Neuronal stem cell (in vitro differentiated cells): Measurements from ENCODE around the gene SDCCAG8.

Experiments
- DNase-seq: peaks from one replicate; pipeline ENCODE4 v3.0.0-alpha.2; 2013; ENCODE audit warnings: low spot score
- H2AFZ ChIP-seq: one replicate; pipeline ENCODE4 v1.6.1; 2013; ENCODE audit warnings: mild to moderate bottlenecking, low read length, inconsistent platforms
- H2AK5ac ChIP-seq: 2 replicates; pipeline ENCODE4 v1.6.1; 2013; ENCODE audit warnings: low read depth, mild to moderate bottlenecking, inconsistent platforms, low read length, moderate library complexity, mixed read lengths
- H2BK120ac ChIP-seq: 2 replicates; pipeline ENCODE4 v1.6.1; 2013; ENCODE audit warnings: low read depth, mild to moderate bottlenecking, inconsistent platforms, low read length, moderate library complexity, mixed read lengths
- H2BK12ac ChIP-seq: one replicate; pipeline ENCODE4 v1.6.1; 2013; ENCODE audit warnings: low read length, inconsistent platforms
- H2BK15ac ChIP-seq: 2 replicates; pipeline ENCODE4 v1.6.1; 2013; ENCODE audit warnings: mild to moderate bottlenecking, low read length, inconsistent platforms, mixed read lengths
- H2BK5ac ChIP-seq: one replicate; pipeline ENCODE4 v1.6.1; 2013; ENCODE audit warnings: inconsistent platforms, mild to moderate bottlenecking, low read length, moderate library complexity
- H3K14ac ChIP-seq: one replicate; pipeline ENCODE4 v1.6.1; 2013; ENCODE audit warnings: low read length, inconsistent platforms
- H3K18ac ChIP-seq: 2 replicates; pipeline ENCODE4 v1.6.1; 2013; ENCODE audit warnings: low read length, inconsistent platforms
- H3K23ac ChIP-seq: 2 replicates; pipeline ENCODE4 v1.6.1; 2013; ENCODE audit warnings: low read depth, mild to moderate bottlenecking, mixed read lengths, low read length, inconsistent platforms; ENCODE audit not compliant: poor library complexity
- H3K27ac ChIP-seq: replicated peaks from 3 replicates; pipeline ENCODE4 v1.5.1; 2013; ENCODE audit warnings: low read length, inconsistent platforms
- H3K27me3 ChIP-seq, 3 experiments: 2 replicates each; pipeline ENCODE4 v1.6.1; 2013; ENCODE audit warnings: low read length in 3 of 3, mild to moderate bottlenecking in 2 of 3, inconsistent platforms in 1 of 3, low read depth in 1 of 3, mixed read lengths in 1 of 3, moderate library complexity in 1 of 3; ENCODE audit not compliant: control insufficient read depth in 3 of 3, insufficient read depth in 3 of 3
- H3K36me3 ChIP-seq, 2 donors: replicated peaks in 1 of 2; 2 replicates each; pipeline ENCODE4 v1.6.1; 2013; ENCODE audit warnings: low read length in 2 of 2; ENCODE audit not compliant: control insufficient read depth in 2 of 2, insufficient read depth in 2 of 2
- H3K4ac ChIP-seq: 2 replicates; pipeline ENCODE4 v1.6.1; 2013; ENCODE audit warnings: inconsistent platforms, mild to moderate bottlenecking, low read length, moderate library complexity
- H3K4me1 ChIP-seq, 2 donors: 1 replicate in 1 of 2; 2 replicates in 1 of 2; pipeline ENCODE4 v1.6.1; 2013; ENCODE audit warnings: low read length in 2 of 2, low read depth in 1 of 2; ENCODE audit not compliant: control insufficient read depth in 2 of 2, insufficient read depth in 1 of 2
- H3K4me2 ChIP-seq: one replicate; pipeline ENCODE4 v1.6.1; 2013; ENCODE audit warnings: mild to moderate bottlenecking, low read length, inconsistent platforms; ENCODE audit not compliant: insufficient read depth, poor library complexity, severe bottlenecking
- H3K4me3 ChIP-seq, 2 donors: 2 replicates each; pipeline ENCODE4 v1.5.1; 2013; ENCODE audit warnings: low read length in 2 of 2, mild to moderate bottlenecking in 2 of 2, inconsistent platforms in 1 of 2, moderate library complexity in 1 of 2
- H3K79me1 ChIP-seq: one replicate; pipeline ENCODE4 v1.6.1; 2013; ENCODE audit warnings: low read depth, mild to moderate bottlenecking, inconsistent platforms, low read length, moderate library complexity
- H3K9ac ChIP-seq: one replicate; pipeline ENCODE4 v1.6.1; 2013; ENCODE audit warnings: mild to moderate bottlenecking, low read depth, low read length, inconsistent platforms; ENCODE audit not compliant: poor library complexity
- H3K9me3 ChIP-seq, 2 donors: replicated peaks in 1 of 2; 2 replicates each; pipeline versions ENCODE3 to v1.6.1; 2013; ENCODE audit warnings: low read length in 2 of 2, mild to moderate bottlenecking in 2 of 2, inconsistent platforms in 1 of 2, low read depth in 1 of 2, mixed read lengths in 1 of 2, moderate library complexity in 1 of 2; ENCODE audit not compliant: control insufficient read depth in 2 of 2, insufficient read depth in 1 of 2
- H4K8ac ChIP-seq: one replicate; pipeline ENCODE4 v1.6.1; 2013; ENCODE audit warnings: low read depth, mild to moderate bottlenecking, inconsistent platforms, low read length, moderate library complexity
- H4K91ac ChIP-seq: one replicate; pipeline ENCODE4 v1.6.1; 2013; ENCODE audit warnings: low read length, low read depth, mild to moderate bottlenecking, inconsistent platforms; ENCODE audit not compliant: poor library complexity
- WGBS, 2 donors: extraction: QIAGEN DNeasy Blood & Tissue Kit; methylation state at CpG; one replicate each; pipeline ENCODE4 v1.1.7; 2013; ENCODE audit warnings: missing lambda C conversion rate in 2 of 2, mixed read lengths in 1 of 2; ENCODE audit not compliant: insufficient read length in 2 of 2, insufficient replicate concordance in 1 of 2; ENCODE audit errors: extremely low coverage in 2 of 2; 5-methylcytosine and 5-hydroxymethylcytosine counted together

Gene SDCCAG8

GRCh38 chr1:243236604-243237252 lies 19.1 kb upstream of the SDCCAG8 start:
- Histone ChIP-seq H3K27ac (no peak overlapping the region), H3K18ac (no peak overlapping the region), H3K14ac (no peak overlapping the region), H2BK12ac (no peak overlapping the region), H4K91ac (no peak overlapping the region), H3K4me3 (no peak overlapping the region), H4K8ac (no peak overlapping the region), H3K4me2 (no peak overlapping the region), H3K9me3 (peaks cover 5 to 36% of the 10 kb centered on the region in 2 donors), H2BK15ac (no peak overlapping the region), H2AFZ (no peak overlapping the region), H3K27me3 (no peaks in the 10 kb centered on the region), H3K79me1 (no peaks in the 10 kb centered on the region), H2BK5ac (no peak overlapping the region), H3K4me1 (no peaks in the 10 kb centered on the region), H3K36me3 (peaks cover 4 to 55% of the 10 kb centered on the region in 2 donors), H3K23ac (no peak overlapping the region), H2AK5ac (no peak overlapping the region), H2BK120ac (no peak overlapping the region), H3K9ac (no peak overlapping the region), H3K4ac (no peak overlapping the region)
- DNase-seq: no peak
- no CpG with 5 or more reads among the region's 4 CpGs for WGBS, 2 donors

DNA sequence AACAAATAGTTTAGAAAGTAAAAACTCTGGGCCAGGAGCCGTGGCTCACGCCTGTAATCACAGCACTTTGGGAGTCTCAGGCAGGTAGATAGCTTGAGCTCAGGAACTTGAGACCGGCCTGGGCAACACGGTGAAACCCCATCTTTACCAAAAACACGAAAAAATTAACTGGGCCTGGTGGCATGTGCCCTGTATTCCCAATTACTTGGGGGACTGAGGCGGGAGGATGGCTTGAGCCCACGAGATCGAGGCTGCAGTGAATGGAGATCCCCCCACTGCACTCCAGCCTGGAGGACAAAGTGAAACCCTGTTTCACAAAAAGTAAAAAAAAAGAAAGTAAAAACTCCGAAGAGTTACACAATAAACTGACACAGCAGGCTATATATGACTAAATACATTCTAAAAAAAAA lies 11.4 kb upstream of the SDCCAG8 start:
- Histone ChIP-seq H2BK5ac (no peak overlapping the region), H3K27ac (no peak overlapping the region), H3K27me3 (no peaks in the 10 kb centered on the region), H3K18ac (no peak overlapping the region), H3K9me3 (peaks cover 3 to 26% of the 10 kb centered on the region in 2 donors), H2AK5ac (no peak overlapping the region), H2BK15ac (no peak overlapping the region), H3K23ac (no peak overlapping the region), H2AFZ (no peak overlapping the region), H3K79me1 (peaks cover 3% of the 10 kb centered on the region), H3K4me2 (no peak overlapping the region), H3K14ac (no peak overlapping the region), H3K4ac (no peak overlapping the region), H4K91ac (no peak overlapping the region), H3K4me3 (no peak overlapping the region), H3K9ac (no peak overlapping the region), H2BK12ac (no peak overlapping the region), H2BK120ac (no peak overlapping the region), H3K4me1 (no peaks in the 10 kb centered on the region), H3K36me3 (peaks cover 1 to 47% of the 10 kb centered on the region in 2 donors), H4K8ac (no peak overlapping the region)
- no peak for DNase-seq
- WGBS, 2 donors: no CpG with 5 or more reads among the region's 9 CpGs

DNA sequence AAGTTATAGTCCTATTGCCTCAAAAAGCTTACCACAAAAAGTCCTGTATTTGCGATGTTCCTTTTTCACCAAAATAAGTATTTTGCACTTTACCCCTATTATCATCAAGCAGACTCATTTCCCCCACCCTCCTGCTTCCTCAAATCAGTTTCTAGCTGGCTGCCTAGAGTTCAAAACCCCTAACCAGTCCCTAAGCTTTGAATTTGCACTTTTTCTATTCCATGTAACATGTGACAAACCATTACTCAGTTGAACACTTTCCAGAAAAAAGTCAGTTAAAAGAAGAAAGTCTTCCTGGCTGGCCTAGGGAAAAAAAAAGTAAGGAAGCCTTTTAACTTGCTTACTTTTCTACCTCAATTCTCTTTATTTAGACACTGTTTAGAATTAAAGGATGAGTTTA lies 8.9 kb upstream of the SDCCAG8 start:
- Histone ChIP-seq H3K4me1 (no peaks in the 10 kb centered on the region), H3K79me1 (peaks cover 3% of the 10 kb centered on the region), H2BK5ac (no peak overlapping the region), H2BK12ac (no peak overlapping the region), H4K91ac (no peak overlapping the region), H2BK15ac (no peak overlapping the region), H3K9me3 (peaks cover 3 to 27% of the 10 kb centered on the region in 2 donors), H4K8ac (no peak overlapping the region), H2BK120ac (no peak overlapping the region), H3K14ac (no peak overlapping the region), H3K36me3 (peaks cover 0 to 32% of the 10 kb centered on the region in 2 donors), H2AK5ac (no peak overlapping the region), H3K9ac (no peak overlapping the region), H3K4me2 (no peak overlapping the region), H2AFZ (no peak overlapping the region), H3K27ac (no peak overlapping the region), H3K4me3 (no peak overlapping the region), H3K4ac (no peak overlapping the region), H3K27me3 (no peaks in the 10 kb centered on the region), H3K18ac (no peak overlapping the region), H3K23ac (no peak overlapping the region)
- WGBS, 2 donors: no CpG with 5 or more reads among the region's 1 CpG
- DNase-seq: no peak

GRCh38 chr1:243247901-243248300 lies 7.9 kb upstream of the SDCCAG8 start:
- no peak overlapping the region for H4K91ac ChIP-seq
- no CpG with 5 or more reads among the region's 3 CpGs for WGBS, 2 donors
- H3K9me3 ChIP-seq: peaks cover 3 to 24% of the 10 kb centered on the region in 2 donors
- no peaks in the 10 kb centered on the region for H3K4me1 ChIP-seq
- H3K27ac ChIP-seq: no peak overlapping the region
- H3K18ac ChIP-seq: no peak overlapping the region
- no peak overlapping the region for H3K9ac ChIP-seq
- peaks cover 0 to 30% of the 10 kb centered on the region in 2 donors for H3K36me3 ChIP-seq
- no peak overlapping the region for H3K4me2 ChIP-seq
- peaks cover 1% of the 10 kb centered on the region for H3K79me1 ChIP-seq
- no peak overlapping the region for H2AFZ ChIP-seq
- H3K14ac ChIP-seq: no peak overlapping the region
- H2BK120ac ChIP-seq: no peak overlapping the region
- DNase-seq: no peak
- H3K4ac ChIP-seq: no peak overlapping the region
- no peak overlapping the region for H2BK15ac ChIP-seq
- H2BK5ac ChIP-seq: no peak overlapping the region
- no peak overlapping the region for H2AK5ac ChIP-seq
- H3K27me3 ChIP-seq: no peaks in the 10 kb centered on the region
- H3K4me3 ChIP-seq: no peak overlapping the region
- no peak overlapping the region for H3K23ac ChIP-seq
- no peak overlapping the region for H4K8ac ChIP-seq
- H2BK12ac ChIP-seq: no peak overlapping the region
